ENCODE results near the gene KLF8.
"Not testable (repeated sequence)": the region's sequence is repeated elsewhere in the genome, so short reads cannot be mapped to it uniquely, and the experiment has no call there.

The KLF8 gene

GRCh38 chrX:56232221-56233082 is at the start of gene KLF8:
KLF8 (plus strand) TSS chrX:56232356; CDS start chrX:56233335, 979 bp downstream.
- no peak for DNase-seq

- DNase-seq: not testable (repeated sequence)
These were observed 25.2 kb upstream of the KLF8 start for GRCh38 chrX:56206945-56207344.

- DNase-seq: no peak
These were observed 20.5 kb upstream of the KLF8 start for GRCh38 chrX:56211701-56212100.

- DNase-seq: no peak
These were observed 15.8 kb upstream of the KLF8 start for GRCh38 chrX:56216332-56216731.

- DNase-seq: no peak
These were observed 12.5 kb upstream of the KLF8 start for GRCh38 chrX:56219700-56220099.

- DNase-seq: no peak
These were observed 11.1 kb upstream of the KLF8 start for GRCh38 chrX:56221101-56221500.

GRCh38 chrX:56222473-56223000 is 9.6 kb upstream of the KLF8 start:
- DNase-seq: no peak

- DNase-seq: no peak
These were observed 5.2 kb upstream of the KLF8 start for GRCh38 chrX:56226980-56227379.

- no peak for DNase-seq
These were observed 3.2 kb upstream of the KLF8 start for GRCh38 chrX:56228914-56229313.

- no peak for DNase-seq
These were observed 542 bp upstream of the KLF8 start for GRCh38 chrX:56231537-56232090.

GRCh38 chrX:56233100-56233499 is 944 bp downstream of the KLF8 start:
- DNase-seq: no peak

GRCh38 chrX:56233682-56234081 is 1.5 kb downstream of the KLF8 start:
- DNase-seq: no peak

- peak; percentile 5 for DNase-seq
These were observed 16.3 kb downstream of the KLF8 start for GRCh38 chrX:56248492-56248891.

GRCh38 chrX:56253832-56254703 is 21.9 kb downstream of the KLF8 start:
- DNase-seq: no peak

GRCh38 chrX:56268888-56269287 is 36.7 kb downstream of the KLF8 start:
- no peak for DNase-seq

GRCh38 chrX:56278692-56279091 is 46.5 kb downstream of the KLF8 start:
- DNase-seq: no peak

GRCh38 chrX:56279863-56280262 is 47.7 kb downstream of the KLF8 start:
- no peak for DNase-seq

GRCh38 chrX:56281789-56282188 is 49.6 kb downstream of the KLF8 start:
- no peak for DNase-seq

- DNase-seq: no peak
These were observed 52.1 kb downstream of the KLF8 start for GRCh38 chrX:56284269-56284668.

GRCh38 chrX:56288608-56289007 is 56.5 kb downstream of the KLF8 start:
- no peak for DNase-seq

- DNase-seq: no peak
These were observed 57.3 kb downstream of the KLF8 start for GRCh38 chrX:56289449-56289848.

- DNase-seq: no peak
These were observed 76.6 kb downstream of the KLF8 start for GRCh38 chrX:56308726-56309125.

- no peak for DNase-seq
These were observed 77.7 kb downstream of the KLF8 start for GRCh38 chrX:56309881-56310280.
